IMR-90 (cell line): ENCODE measurements around the gene AKAP7. TPM values are rescaled to one million over a fixed set of nuclear protein-coding genes. Genes with fewer than 3 reads are reported as not detected.

Experiments
- ATAC-seq: fragments of 200-7000 bp; cut with Tn5 transposase; 2 replicates; pipeline ENCODE4 v1.9.1; 2020; ENCODE audit warnings: low read depth, mild to moderate bottlenecking, moderate library complexity
- BruUV-seq: library from RNA; stranded (reverse); fragments of 400-500 nt; replicated peaks from 2 replicates; lab custom pipeline; 2021; lab: Mats Ljungman, UMichigan
- CTCF ChIA-PET: fragments of 300-600 bp; formaldehyde crosslinking; extraction: SDS; loops from one replicate; lab custom pipeline; 2021; ENCODE audit warnings: antibody characterized with exemption; lab: Yijun Ruan, JAX
- POLR2A ChIA-PET: fragments of 300-600 bp; sonication (Branson Sonifier 250); formaldehyde crosslinking; loops from one replicate; lab custom pipeline; 2022; ENCODE audit warnings: antibody characterized with exemption; ENCODE audit not compliant: unreplicated experiment; lab: Charles Lee
- DNase-seq: peaks from one replicate; pipeline ENCODE4 v3.0.0; 2013
- H2AFZ ChIP-seq: replicated peaks from 2 replicates; pipeline ENCODE3; 2013; ENCODE audit warnings: low read length, mild to moderate bottlenecking; ENCODE audit not compliant: poor library complexity
- H2AK5ac ChIP-seq: 2 replicates; pipeline ENCODE4 v1.6.1; 2013; ENCODE audit warnings: low read depth, low read length, inconsistent platforms
- H2AK9ac ChIP-seq: replicated peaks from 2 replicates; pipeline ENCODE3; 2013; ENCODE audit warnings: mild to moderate bottlenecking, low read depth, low read length, moderate library complexity; ENCODE audit not compliant: poor library complexity
- H2BK120ac ChIP-seq: 2 replicates; pipeline ENCODE4 v1.6.1; 2013; ENCODE audit warnings: low read depth, low read length, inconsistent platforms
- H2BK15ac ChIP-seq: 3 replicates; pipeline ENCODE4 v1.6.1; 2013; ENCODE audit warnings: low read depth, low read length, inconsistent platforms
- H2BK20ac ChIP-seq: 2 replicates; pipeline ENCODE4 v1.6.1; 2013; ENCODE audit warnings: low read depth, mild to moderate bottlenecking, inconsistent platforms, low read length, moderate library complexity
- H2BK5ac ChIP-seq: 2 replicates; pipeline ENCODE4 v1.6.1; 2013; ENCODE audit warnings: mild to moderate bottlenecking, low read depth, low read length, inconsistent platforms; ENCODE audit not compliant: poor library complexity, severe bottlenecking
- H3K14ac ChIP-seq: replicated peaks from 2 replicates; pipeline ENCODE4 v1.6.1; 2013; ENCODE audit warnings: low read depth, low read length, inconsistent platforms
- H3K18ac ChIP-seq: 2 replicates; pipeline ENCODE4 v1.6.1; 2013; ENCODE audit warnings: low read depth, low read length, control low read depth
- H3K23ac ChIP-seq: 2 replicates; pipeline ENCODE4 v1.6.1; 2013; ENCODE audit warnings: low read depth, low read length, inconsistent platforms
- H3K27ac ChIP-seq: 2 replicates; pipeline ENCODE4 v1.5.1; 2013; ENCODE audit warnings: mild to moderate bottlenecking, control low read depth, low read length; ENCODE audit not compliant: insufficient read depth
- H3K27me3 ChIP-seq: 2 replicates; pipeline ENCODE4 v1.6.1; 2013; ENCODE audit warnings: low read length; ENCODE audit not compliant: control insufficient read depth, insufficient read depth
- H3K36me3 ChIP-seq: 2 replicates; pipeline ENCODE4 v1.6.1; 2013; ENCODE audit warnings: low read length, mixed read lengths; ENCODE audit not compliant: control insufficient read depth, insufficient read depth
- H3K4ac ChIP-seq: 2 replicates; pipeline ENCODE4 v1.6.1; 2013; ENCODE audit warnings: low read depth, low read length, inconsistent platforms
- H3K4me1 ChIP-seq: 2 replicates; pipeline ENCODE4 v1.6.1; 2013; ENCODE audit warnings: low read length, mixed read lengths; ENCODE audit not compliant: control insufficient read depth, insufficient read depth
- H3K4me2 ChIP-seq: 2 replicates; pipeline ENCODE4 v1.6.1; 2013; ENCODE audit warnings: low read depth, mild to moderate bottlenecking, control low read depth, low read length, moderate library complexity
- H3K4me3 ChIP-seq: 2 replicates; pipeline ENCODE4 v1.5.1; 2013; ENCODE audit warnings: low read depth, mild to moderate bottlenecking, control low read depth, low read length, moderate library complexity; ENCODE audit not compliant: insufficient read depth
- H3K56ac ChIP-seq: 2 replicates; pipeline ENCODE4 v1.6.1; 2013; ENCODE audit warnings: low read length, inconsistent platforms; ENCODE audit not compliant: insufficient read depth; ENCODE audit errors: extremely low read depth
- H3K79me1 ChIP-seq, 2 experiments: 2 replicates each; pipeline ENCODE4 v1.6.1; 2013; ENCODE audit warnings: low read length in 2 of 2, inconsistent platforms in 1 of 2, low read depth in 1 of 2
- H3K9ac ChIP-seq: 2 replicates; pipeline ENCODE4 v1.6.1; 2013; ENCODE audit warnings: low read depth, low read length, control low read depth
- H3K9me1 ChIP-seq: 2 replicates; pipeline ENCODE4 v1.6.1; 2013; ENCODE audit warnings: low read length, inconsistent platforms; ENCODE audit not compliant: insufficient read depth
- H3K9me3 ChIP-seq: 2 replicates; pipeline ENCODE4 v1.6.1; 2013; ENCODE audit warnings: low read length; ENCODE audit not compliant: control insufficient read depth, insufficient read depth
- H4K20me1 ChIP-seq: 2 replicates; pipeline ENCODE4 v1.6.1; 2013; ENCODE audit warnings: low read length, inconsistent platforms; ENCODE audit not compliant: insufficient read depth
- H4K5ac ChIP-seq: 2 replicates; pipeline ENCODE4 v1.6.1; 2013; ENCODE audit warnings: mild to moderate bottlenecking, low read depth, low read length, control low read depth
- H4K8ac ChIP-seq, 2 experiments: 2 replicates each; pipeline ENCODE4 v1.6.1; 2013; ENCODE audit warnings: low read depth in 2 of 2, low read length in 2 of 2, control low read depth in 1 of 2, inconsistent platforms in 1 of 2
- H4K91ac ChIP-seq: 2 replicates; pipeline ENCODE4 v1.6.1; 2013; ENCODE audit warnings: low read depth, low read length, inconsistent platforms; ENCODE audit not compliant: insufficient read depth
- CHD1 ChIP-seq: IDR thresholded peaks from 2 replicates; pipeline ENCODE4 v1.6.1; 2012; ENCODE audit warnings: low read depth, low read length, improper control_type of control experiment
- CTCF ChIP-seq: conservative IDR thresholded peaks from 2 replicates; pipeline ENCODE4 v1.5.1; 2012; ENCODE audit warnings: mild to moderate bottlenecking, low read depth, low read length, improper control_type of control experiment
- ELK1 ChIP-seq: fragments of 150-350 bp; IDR thresholded peaks from 2 replicates; pipeline ENCODE4 v1.6.1; 2016; ENCODE audit warnings: low read depth, mild to moderate bottlenecking, low read length, moderate library complexity, borderline replicate concordance
- FOS ChIP-seq: fragments of 150-350 bp; IDR thresholded peaks from 2 replicates; pipeline ENCODE4 v1.6.1; 2016; ENCODE audit warnings: low read depth, low read length
- MAFK ChIP-seq: IDR thresholded peaks from 2 replicates; pipeline ENCODE4 v1.6.1; 2012; ENCODE audit warnings: low read depth, low read length, improper control_type of control experiment
- MXI1 ChIP-seq: IDR thresholded peaks from 2 replicates; pipeline ENCODE4 v1.6.1; 2012; ENCODE audit warnings: low read depth, mild to moderate bottlenecking, low read length, moderate library complexity, borderline replicate concordance
- POLR2A ChIP-seq: IDR thresholded peaks from 2 replicates; pipeline ENCODE4 v1.6.1; 2012; ENCODE audit warnings: mild to moderate bottlenecking, low read depth, low read length
- RAD21 ChIP-seq: IDR thresholded peaks from 2 replicates; pipeline ENCODE4 v1.6.1; 2012; ENCODE audit warnings: low read length, improper control_type of control experiment
- RCOR1 ChIP-seq: IDR thresholded peaks from 2 replicates; pipeline ENCODE4 v1.6.1; 2012; ENCODE audit warnings: mild to moderate bottlenecking, low read length, improper control_type of control experiment; ENCODE audit not compliant: insufficient replicate concordance
- SMC3 ChIP-seq: fragments of 150-350 bp; IDR thresholded peaks from 2 replicates; pipeline ENCODE4 v1.6.1; 2016; ENCODE audit warnings: low read depth, mild to moderate bottlenecking, antibody characterized with exemption, low read length, moderate library complexity
- WGBS, 2 experiments: methylation state at CpG; one replicate each; pipeline versions ENCODE4 v1.1.5 to v1.1.7; 2013; ENCODE audit warnings: missing lambda C conversion rate in 2 of 2; ENCODE audit not compliant: insufficient read length in 1 of 2; ENCODE audit errors: extremely low coverage in 2 of 2; 5-methylcytosine and 5-hydroxymethylcytosine counted together
- dilution Hi-C: fragments of 300-500 bp; cut with HindIII; formaldehyde crosslinking; loops from one replicate; pipeline ENCODE4 v1.14.3; 2018; ENCODE audit warnings: low sequenced_read_pairs; ENCODE audit not compliant: unreplicated experiment
- in situ Hi-C: fragments of 300-500 bp; cut with MboI; formaldehyde crosslinking; loops from 3 replicates; pipeline ENCODE4 v1.14.3; 2019; ENCODE audit warnings: low sequenced_read_pairs, inconsistent platforms, mixed read lengths
- intact Hi-C: fragments of 100-400 bp; cut with micrococcal nuclease; formaldehyde crosslinking; loops from 2 replicates; pipeline ENCODE4 v1.10.0; 2022
- polyA plus RNA-seq, 3 experiments: library from polyadenylated mRNA; depleted of rRNA; stranded (reverse); fragments of >200 nt; gene quantifications; 2 replicates each; pipeline ENCODE4 v1.2.3, GENCODE V29; 2012; ENCODE audit warnings: low replicate concordance in 1 of 3
- total RNA-seq: library from RNA; depleted of rRNA; stranded (reverse); fragments of >200 nt; gene quantifications from 2 replicates; pipeline ENCODE4 v1.2.3, GENCODE V29; 2012

AKAP7 gene
- total and polyA plus RNA-seq, 2 of the 4 experiments (the other 2 are of a cell fraction), result 0.54 to 1.1 TPM

GRCh38 chr6:131160254-131160758 is 25.0 kb downstream of the AKAP7 start:
- WGBS, 2 experiments, result no CpG with 5 or more reads among the region's 1 CpG
- Histone ChIP-seq H3K23ac (no peak overlapping the region), H2BK20ac (no peak overlapping the region), H4K8ac (0 out of 4 replicates have a peak overlapping the region, but pooled peaks of 1 of the 2 experiments have one; percentile 33), H3K9me1 (peaks cover 4% of the 10 kb centered on the region; the same call in 1 of the 2 replicates), H2BK15ac (no peak overlapping the region), H3K27ac (no peak overlapping the region), H2AK5ac (no peak overlapping the region), H2AK9ac (no peak overlapping the region), H3K36me3 (no peaks in the 10 kb centered on the region), H3K4ac (no peak overlapping the region), H3K56ac (peak overlapping the region; percentile 38; the same call in 1 of the 2 replicates), H4K5ac (no peak overlapping the region), H2AFZ (no peak overlapping the region), H3K4me2 (no peak overlapping the region), H3K27me3 (no peaks in the 10 kb centered on the region), H3K9me3 (no peaks in the 10 kb centered on the region), H4K20me1 (no peaks in the 10 kb centered on the region), H4K91ac (no peak overlapping the region), H2BK5ac (no peak overlapping the region), H3K14ac (no peak overlapping the region), H3K9ac (no peak overlapping the region), H3K4me1 (0 out of 2 replicates have a peak, but pooled peaks cover 3% of the 10 kb centered on the region), H3K79me1 (no peaks in the 10 kb centered on the region), H3K4me3 (no peak overlapping the region), H2BK120ac (no peak overlapping the region; the same call in 1 of the 2 replicates), H3K18ac (no peak overlapping the region; the same call in 1 of the 2 replicates)
- in situ Hi-C loops (no loop called here), dilution Hi-C loops (no loop called here), intact Hi-C loops (loop anchor here (10.0 kb wide), 1 partner anchor 836 kb away; no protein-coding TSS in a partner anchor)
- DNase-seq, result no peak
- TF ChIP-seq SMC3 (no peak), FOS (no peak), POLR2A (no peak), RAD21 (no peak), CTCF (no peak), MXI1 (no peak), RCOR1 (no peak), MAFK (no peak), ELK1 (no peak), CHD1 (no peak)
- no TSS peak for BruUV-seq
- POLR2A ChIA-PET, result no interaction called here
- no peak for ATAC-seq
- CTCF ChIA-PET, result no interaction called here
